Measurements from ENCODE around the gene RANBP10. TPM values are rescaled to one million over a fixed set of nuclear protein-coding genes. Genes with fewer than 3 reads are reported as not detected.

The RANBP10 gene
- total RNA-seq, 2 donors from 2014 or later: 11.1 to 22.8 TPM

GRCh38 chr16:67782567-67783352, 23.6 kb downstream of the RANBP10 start:
- no peaks in the 10 kb centered on the region for H3K4me1 ChIP-seq (replicated peaks)
- TF ChIP-seq, protein P1, sequence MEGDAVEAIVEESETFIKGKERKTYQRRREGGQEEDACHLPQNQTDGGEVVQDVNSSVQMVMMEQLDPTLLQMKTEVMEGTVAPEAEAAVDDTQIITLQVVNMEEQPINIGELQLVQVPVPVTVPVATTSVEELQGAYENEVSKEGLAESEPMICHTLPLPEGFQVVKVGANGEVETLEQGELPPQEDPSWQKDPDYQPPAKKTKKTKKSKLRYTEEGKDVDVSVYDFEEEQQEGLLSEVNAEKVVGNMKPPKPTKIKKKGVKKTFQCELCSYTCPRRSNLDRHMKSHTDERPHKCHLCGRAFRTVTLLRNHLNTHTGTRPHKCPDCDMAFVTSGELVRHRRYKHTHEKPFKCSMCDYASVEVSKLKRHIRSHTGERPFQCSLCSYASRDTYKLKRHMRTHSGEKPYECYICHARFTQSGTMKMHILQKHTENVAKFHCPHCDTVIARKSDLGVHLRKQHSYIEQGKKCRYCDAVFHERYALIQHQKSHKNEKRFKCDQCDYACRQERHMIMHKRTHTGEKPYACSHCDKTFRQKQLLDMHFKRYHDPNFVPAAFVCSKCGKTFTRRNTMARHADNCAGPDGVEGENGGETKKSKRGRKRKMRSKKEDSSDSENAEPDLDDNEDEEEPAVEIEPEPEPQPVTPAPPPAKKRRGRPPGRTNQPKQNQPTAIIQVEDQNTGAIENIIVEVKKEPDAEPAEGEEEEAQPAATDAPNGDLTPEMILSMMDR (IDR thresholded peaks at IDR 0.05): no peak
- no peak for TF ChIP-seq POLR2AphosphoS5 (IDR thresholded peaks at IDR 0.05)
- TF ChIP-seq POLR2A (IDR thresholded peaks at IDR 0.05): no peak
- H3K4me3 ChIP-seq: no peak overlapping the region
- WGBS: 59% methylated on average over 12 of the region's 12 CpGs
- H3K27ac ChIP-seq: no peak overlapping the region
- no peaks in the 10 kb centered on the region for H3K9me3 ChIP-seq
- no peaks in the 10 kb centered on the region for H3K27me3 ChIP-seq (replicated peaks; ENCODE audit: insufficient read depth)
- no peaks in the 10 kb centered on the region for H3K36me3 ChIP-seq
- DNase-seq (ENCODE audit: low spot score): no peak
- intact Hi-C loops (cut with DNase I): no loop called here

- intact Hi-C loops (cut with DNase I): no loop called here
- no peaks in the 10 kb centered on the region for H3K36me3 ChIP-seq
- no peak overlapping the region for H3K4me3 ChIP-seq
- no peaks in the 10 kb centered on the region for H3K9me3 ChIP-seq
- H3K27me3 ChIP-seq (replicated peaks; ENCODE audit: insufficient read depth): no peaks in the 10 kb centered on the region
- TF ChIP-seq POLR2A (IDR thresholded peaks at IDR 0.05): no peak
- no peak for TF ChIP-seq POLR2AphosphoS5 (IDR thresholded peaks at IDR 0.05)
- TF ChIP-seq, protein P1 (IDR thresholded peaks at IDR 0.05): no peak
- no peak for DNase-seq (ENCODE audit: low spot score)
- 78% methylated on average over 5 of the region's 5 CpGs for WGBS
- H3K27ac ChIP-seq: no peak overlapping the region
- no peaks in the 10 kb centered on the region for H3K4me1 ChIP-seq (replicated peaks)
Observed at GRCh38 chr16:67781565-67781921, 24.8 kb downstream of the RANBP10 start.

DNA sequence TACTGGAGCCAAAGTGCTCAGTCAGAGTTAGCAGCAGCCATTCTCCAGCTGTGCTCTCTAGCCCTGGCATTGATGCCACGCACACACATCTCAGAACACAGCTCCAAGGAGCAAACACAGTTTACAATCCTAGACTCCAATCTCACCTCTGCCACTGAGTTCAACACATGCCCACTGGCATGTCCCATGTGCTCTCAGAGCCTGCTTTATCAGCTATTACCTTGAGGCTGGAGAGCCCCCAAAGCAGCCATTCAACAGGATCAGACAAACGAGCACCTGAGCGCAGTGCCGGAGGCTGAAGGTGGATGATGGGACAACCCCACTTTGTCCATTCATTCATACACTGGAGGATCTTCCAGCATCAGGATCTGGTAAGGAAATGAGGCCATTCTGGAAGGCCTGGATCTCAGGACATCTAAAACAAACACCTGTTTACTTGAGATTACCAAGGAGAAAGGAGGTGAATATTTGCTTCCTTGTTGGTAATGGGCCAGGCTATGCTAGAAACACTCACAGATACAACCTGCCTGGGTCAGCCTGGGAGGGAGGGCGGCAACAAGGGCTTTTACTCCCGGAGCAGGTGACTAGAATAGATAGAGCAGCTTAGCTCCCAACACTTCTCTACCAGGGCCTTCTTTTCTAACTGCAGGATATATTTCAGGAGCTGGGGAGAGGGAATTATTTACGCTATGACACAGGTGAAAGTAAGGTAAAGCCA, 25.4 kb downstream of the RANBP10 start:
- H3K4me1 ChIP-seq (replicated peaks): no peaks in the 10 kb centered on the region

GRCh38 chr16:67779256-67780014, 26.9 kb downstream of the RANBP10 start:
- intact Hi-C loops (cut with DNase I): no loop called here
- H3K4me1 ChIP-seq (replicated peaks): no peaks in the 10 kb centered on the region
- no peak overlapping the region for H3K4me3 ChIP-seq
- DNase-seq (ENCODE audit: low spot score): peak; percentile 22
- H3K9me3 ChIP-seq: no peaks in the 10 kb centered on the region
- 42% methylated on average over 5 of the region's 5 CpGs for WGBS
- H3K27me3 ChIP-seq (replicated peaks; ENCODE audit: insufficient read depth): no peaks in the 10 kb centered on the region
- no peaks in the 10 kb centered on the region for H3K36me3 ChIP-seq
- peak overlapping the region in 1 of 2 donors; percentile 25 for H3K27ac ChIP-seq
- TF ChIP-seq, protein P1 (IDR thresholded peaks at IDR 0.05): no peak
- TF ChIP-seq POLR2AphosphoS5 (IDR thresholded peaks at IDR 0.05): peak; percentile 32

More for the DNA sequence above, 25.4 kb downstream of the RANBP10 start:
- no peaks in the 10 kb centered on the region for H3K9me3 ChIP-seq
- no peaks in the 10 kb centered on the region for H3K36me3 ChIP-seq
- 93% methylated on average over 7 of the region's 7 CpGs for WGBS
- no peak for DNase-seq (ENCODE audit: low spot score)
- H3K27ac ChIP-seq: no peak overlapping the region
- no peak overlapping the region for H3K4me3 ChIP-seq
- no peak for TF ChIP-seq POLR2AphosphoS5 (IDR thresholded peaks at IDR 0.05)
- no peak for TF ChIP-seq POLR2A (IDR thresholded peaks at IDR 0.05)
- TF ChIP-seq, protein P1 (IDR thresholded peaks at IDR 0.05): no peak
- intact Hi-C loops (cut with DNase I): no loop called here
- H3K27me3 ChIP-seq (replicated peaks; ENCODE audit: insufficient read depth): no peaks in the 10 kb centered on the region
